Stimulated activated naive CD8-positive, alpha-beta T cell treated with anti-CD3 and anti-CD28 coated beads, Interleukin-15, amount 100 ng/mL, for 72 hours (primary cell): Measurements from ENCODE around the gene GFPT2.
A peak's percentile ranks its signal among the peaks of the same experiment; 100 is the strongest.

Experiments used
- ATAC-seq: fragments of 150-1000 bp; cut with Tn5 transposase; 2 replicates; pipeline ENCODE4 v1.10.0; 2021; ENCODE audit warnings: mild to moderate bottlenecking, moderate library complexity
- DNase-seq, 2 donors: peaks; one replicate each; pipeline ENCODE4 v3.0.0; 2021 to 2022
- H3K27ac Mint-ChIP-seq, 2 donors: one replicate each; pipeline ENCODE4 v1.8.0; 2022; ENCODE audit warnings: mild to moderate bottlenecking in 2 of 2, mixed read lengths in 2 of 2, moderate library complexity in 2 of 2
- H3K27me3 Mint-ChIP-seq: one replicate; pipeline ENCODE4 v1.8.0; 2022; ENCODE audit warnings: mixed read lengths
- H3K4me1 Mint-ChIP-seq: one replicate; pipeline ENCODE4 v1.8.0; 2022; ENCODE audit warnings: mild to moderate bottlenecking, mixed read lengths
- H3K4me3 Mint-ChIP-seq, 2 donors: one replicate each; pipeline ENCODE4 v1.8.0; 2022; ENCODE audit warnings: mild to moderate bottlenecking in 2 of 2, mixed read lengths in 2 of 2, moderate library complexity in 1 of 2
- H3K9me3 Mint-ChIP-seq, 2 donors: one replicate each; pipeline ENCODE4 v1.8.0; 2022; ENCODE audit warnings: mixed read lengths in 2 of 2

GFPT2 gene

GRCh38 chr5:180353048-180353979, at the start of gene GFPT2:
GFPT2 (minus strand) TSS chr5:180353336; CDS start chr5:180353217, 119 bp downstream.
- Mint-ChIP-seq H3K27ac (no peak within 1 kb of the TSS), H3K4me3 (peak within 1 kb of the TSS; percentile 72 to 75), H3K9me3 (no peaks in the 10 kb centered on the region), H3K4me1 (peaks cover 13% of the 10 kb centered on the region), H3K27me3 (peaks cover 71% of the 10 kb centered on the region)
- peak; percentile 87 for ATAC-seq
- peak; percentile 64 to 66 for DNase-seq

- no peak for ATAC-seq
Measured at GRCh38 chr5:180402716-180403115, 49.6 kb upstream of the GFPT2 start.

GRCh38 chr5:180401229-180401907, 48.2 kb upstream of the GFPT2 start:
- Mint-ChIP-seq H3K4me1 (no peaks in the 10 kb centered on the region), H3K4me3 (no peak overlapping the region), H3K9me3 (peaks cover 0 to 5% of the 10 kb centered on the region in 2 donors), H3K27me3 (peaks cover 24% of the 10 kb centered on the region), H3K27ac (no peak overlapping the region)
- DNase-seq (no peak), ATAC-seq (no peak)

More at GRCh38 chr5:180402716-180403115, 49.6 kb upstream of the GFPT2 start:
- no peak overlapping the region for H3K4me3 Mint-ChIP-seq
- H3K9me3 Mint-ChIP-seq: peaks cover 0 to 5% of the 10 kb centered on the region in 2 donors
- H3K27me3 Mint-ChIP-seq: peaks cover 24% of the 10 kb centered on the region
- no peak overlapping the region for H3K27ac Mint-ChIP-seq
- no peaks in the 10 kb centered on the region for H3K4me1 Mint-ChIP-seq
- no peak for DNase-seq

GRCh38 chr5:180400416-180400815, 47.3 kb upstream of the GFPT2 start:
- Mint-ChIP-seq H3K9me3 (peaks cover 0 to 5% of the 10 kb centered on the region in 2 donors), H3K4me1 (no peaks in the 10 kb centered on the region), H3K27me3 (peaks cover 24% of the 10 kb centered on the region), H3K27ac (no peak overlapping the region), H3K4me3 (no peak overlapping the region)
- ATAC-seq (no peak), DNase-seq (no peak)

- H3K27me3 Mint-ChIP-seq: peaks cover 17% of the 10 kb centered on the region
- no peak overlapping the region for H3K27ac Mint-ChIP-seq
- peaks cover 0 to 5% of the 10 kb centered on the region in 2 donors for H3K9me3 Mint-ChIP-seq
- DNase-seq: no peak
- ATAC-seq: no peak
- no peaks in the 10 kb centered on the region for H3K4me1 Mint-ChIP-seq
- no peak overlapping the region for H3K4me3 Mint-ChIP-seq
Measured at GRCh38 chr5:180399401-180400215, 46.5 kb upstream of the GFPT2 start.

- ATAC-seq: no peak
- no peaks in the 10 kb centered on the region for H3K9me3 Mint-ChIP-seq
Measured at GRCh38 chr5:180396926-180397325, 43.8 kb upstream of the GFPT2 start.

GRCh38 chr5:180395540-180396274, 42.6 kb upstream of the GFPT2 start:
- H3K9me3 Mint-ChIP-seq: no peaks in the 10 kb centered on the region
- DNase-seq (no peak), ATAC-seq (no peak)
- H3K27ac Mint-ChIP-seq: no peak overlapping the region
- no peaks in the 10 kb centered on the region for H3K4me1 Mint-ChIP-seq
- H3K27me3 Mint-ChIP-seq: peaks cover 7% of the 10 kb centered on the region
- no peak overlapping the region for H3K4me3 Mint-ChIP-seq

More at GRCh38 chr5:180396926-180397325, 43.8 kb upstream of the GFPT2 start:
- H3K27ac Mint-ChIP-seq: no peak overlapping the region
- peaks cover 14% of the 10 kb centered on the region for H3K27me3 Mint-ChIP-seq
- H3K4me3 Mint-ChIP-seq: no peak overlapping the region
- no peaks in the 10 kb centered on the region for H3K4me1 Mint-ChIP-seq
- no peak for DNase-seq

GRCh38 chr5:180394031-180394636, 41.0 kb upstream of the GFPT2 start:
- H3K9me3 Mint-ChIP-seq: no peaks in the 10 kb centered on the region
- DNase-seq (no peak), ATAC-seq (no peak)

GRCh38 chr5:180391276-180391675, 38.1 kb upstream of the GFPT2 start:
- no peak overlapping the region for H3K4me3 Mint-ChIP-seq
- ATAC-seq: no peak

More at GRCh38 chr5:180394031-180394636, 41.0 kb upstream of the GFPT2 start:
- Mint-ChIP-seq H3K4me1 (no peaks in the 10 kb centered on the region), H3K27ac (no peak overlapping the region), H3K4me3 (no peak overlapping the region), H3K27me3 (peaks cover 16% of the 10 kb centered on the region)

GRCh38 chr5:180390441-180391190, 37.5 kb upstream of the GFPT2 start:
- DNase-seq (no peak), ATAC-seq (no peak)
- Mint-ChIP-seq H3K27me3 (peaks cover 18% of the 10 kb centered on the region), H3K4me3 (no peak overlapping the region), H3K27ac (no peak overlapping the region), H3K4me1 (no peaks in the 10 kb centered on the region), H3K9me3 (no peaks in the 10 kb centered on the region)

More at GRCh38 chr5:180391276-180391675, 38.1 kb upstream of the GFPT2 start:
- no peak overlapping the region for H3K27ac Mint-ChIP-seq
- no peak for DNase-seq
- H3K9me3 Mint-ChIP-seq: no peaks in the 10 kb centered on the region
- H3K27me3 Mint-ChIP-seq: peaks cover 16% of the 10 kb centered on the region
- H3K4me1 Mint-ChIP-seq: no peaks in the 10 kb centered on the region

GRCh38 chr5:180389252-180390101, 36.3 kb upstream of the GFPT2 start:
- no peak overlapping the region for H3K27ac Mint-ChIP-seq
- no peaks in the 10 kb centered on the region for H3K9me3 Mint-ChIP-seq
- H3K4me1 Mint-ChIP-seq: no peaks in the 10 kb centered on the region
- H3K4me3 Mint-ChIP-seq: no peak overlapping the region
- peaks cover 23% of the 10 kb centered on the region for H3K27me3 Mint-ChIP-seq
- DNase-seq: no peak
- peak; percentile 31 for ATAC-seq

GRCh38 chr5:180387798-180388197, 34.7 kb upstream of the GFPT2 start:
- DNase-seq (no peak), ATAC-seq (no peak)
- H3K4me3 Mint-ChIP-seq: no peak overlapping the region
- H3K9me3 Mint-ChIP-seq: no peaks in the 10 kb centered on the region
- no peaks in the 10 kb centered on the region for H3K4me1 Mint-ChIP-seq
- H3K27me3 Mint-ChIP-seq: peaks cover 18% of the 10 kb centered on the region
- no peak overlapping the region for H3K27ac Mint-ChIP-seq

GRCh38 chr5:180382926-180383325, 29.8 kb upstream of the GFPT2 start:
- Mint-ChIP-seq H3K27ac (no peak overlapping the region), H3K9me3 (no peaks in the 10 kb centered on the region), H3K27me3 (peaks cover 8% of the 10 kb centered on the region), H3K4me1 (no peaks in the 10 kb centered on the region), H3K4me3 (no peak overlapping the region)
- DNase-seq (no peak), ATAC-seq (no peak)
